ENCODE results near the gene CDH8.

CDH8 gene

DNA sequence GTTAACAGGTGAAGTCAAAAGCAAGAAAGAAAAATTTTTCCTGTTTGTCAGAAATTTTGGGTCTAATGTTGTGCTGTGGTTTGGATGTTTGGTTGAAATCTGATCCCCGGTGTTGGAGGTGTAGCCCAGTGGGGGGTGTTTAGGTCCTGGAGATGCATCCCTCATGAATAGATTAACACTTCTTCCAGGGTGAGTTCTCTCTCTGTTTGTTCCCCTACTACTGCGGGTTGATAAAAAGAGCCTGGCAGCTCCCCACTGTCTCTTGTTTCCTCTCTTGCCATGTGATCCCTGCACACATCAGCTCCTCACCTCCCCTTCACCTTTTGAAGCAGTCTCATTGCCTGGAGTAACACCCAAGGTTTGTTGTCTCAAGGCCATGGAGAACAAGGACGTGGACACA is 14.6 kb upstream of the CDH8 start:
- Histone ChIP-seq H3K27ac (replicated peaks) (no peak overlapping the region), H3K4me3 (replicated peaks; ENCODE audit: insufficient read depth, low read length) (no peak overlapping the region), H3K27me3 (ENCODE audit: insufficient read depth, poor library complexity, severe bottlenecking) (no peaks in the 10 kb centered on the region)
- no peak for TF ChIP-seq SPI1 (IDR thresholded peaks at IDR 0.05; ENCODE audit: borderline replicate concordance, low read depth)
- no peak for TF ChIP-seq GABPA (IDR thresholded peaks at IDR 0.05; ENCODE audit: low read depth)
- TF ChIP-seq, protein P1, sequence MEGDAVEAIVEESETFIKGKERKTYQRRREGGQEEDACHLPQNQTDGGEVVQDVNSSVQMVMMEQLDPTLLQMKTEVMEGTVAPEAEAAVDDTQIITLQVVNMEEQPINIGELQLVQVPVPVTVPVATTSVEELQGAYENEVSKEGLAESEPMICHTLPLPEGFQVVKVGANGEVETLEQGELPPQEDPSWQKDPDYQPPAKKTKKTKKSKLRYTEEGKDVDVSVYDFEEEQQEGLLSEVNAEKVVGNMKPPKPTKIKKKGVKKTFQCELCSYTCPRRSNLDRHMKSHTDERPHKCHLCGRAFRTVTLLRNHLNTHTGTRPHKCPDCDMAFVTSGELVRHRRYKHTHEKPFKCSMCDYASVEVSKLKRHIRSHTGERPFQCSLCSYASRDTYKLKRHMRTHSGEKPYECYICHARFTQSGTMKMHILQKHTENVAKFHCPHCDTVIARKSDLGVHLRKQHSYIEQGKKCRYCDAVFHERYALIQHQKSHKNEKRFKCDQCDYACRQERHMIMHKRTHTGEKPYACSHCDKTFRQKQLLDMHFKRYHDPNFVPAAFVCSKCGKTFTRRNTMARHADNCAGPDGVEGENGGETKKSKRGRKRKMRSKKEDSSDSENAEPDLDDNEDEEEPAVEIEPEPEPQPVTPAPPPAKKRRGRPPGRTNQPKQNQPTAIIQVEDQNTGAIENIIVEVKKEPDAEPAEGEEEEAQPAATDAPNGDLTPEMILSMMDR (IDR thresholded peaks at IDR 0.05; ENCODE audit: insufficient read depth, low read length) = no peak
- no peak for TF ChIP-seq POLR2AphosphoS5 (IDR thresholded peaks at IDR 0.05; ENCODE audit: low read depth)
- TF ChIP-seq, protein P2, sequence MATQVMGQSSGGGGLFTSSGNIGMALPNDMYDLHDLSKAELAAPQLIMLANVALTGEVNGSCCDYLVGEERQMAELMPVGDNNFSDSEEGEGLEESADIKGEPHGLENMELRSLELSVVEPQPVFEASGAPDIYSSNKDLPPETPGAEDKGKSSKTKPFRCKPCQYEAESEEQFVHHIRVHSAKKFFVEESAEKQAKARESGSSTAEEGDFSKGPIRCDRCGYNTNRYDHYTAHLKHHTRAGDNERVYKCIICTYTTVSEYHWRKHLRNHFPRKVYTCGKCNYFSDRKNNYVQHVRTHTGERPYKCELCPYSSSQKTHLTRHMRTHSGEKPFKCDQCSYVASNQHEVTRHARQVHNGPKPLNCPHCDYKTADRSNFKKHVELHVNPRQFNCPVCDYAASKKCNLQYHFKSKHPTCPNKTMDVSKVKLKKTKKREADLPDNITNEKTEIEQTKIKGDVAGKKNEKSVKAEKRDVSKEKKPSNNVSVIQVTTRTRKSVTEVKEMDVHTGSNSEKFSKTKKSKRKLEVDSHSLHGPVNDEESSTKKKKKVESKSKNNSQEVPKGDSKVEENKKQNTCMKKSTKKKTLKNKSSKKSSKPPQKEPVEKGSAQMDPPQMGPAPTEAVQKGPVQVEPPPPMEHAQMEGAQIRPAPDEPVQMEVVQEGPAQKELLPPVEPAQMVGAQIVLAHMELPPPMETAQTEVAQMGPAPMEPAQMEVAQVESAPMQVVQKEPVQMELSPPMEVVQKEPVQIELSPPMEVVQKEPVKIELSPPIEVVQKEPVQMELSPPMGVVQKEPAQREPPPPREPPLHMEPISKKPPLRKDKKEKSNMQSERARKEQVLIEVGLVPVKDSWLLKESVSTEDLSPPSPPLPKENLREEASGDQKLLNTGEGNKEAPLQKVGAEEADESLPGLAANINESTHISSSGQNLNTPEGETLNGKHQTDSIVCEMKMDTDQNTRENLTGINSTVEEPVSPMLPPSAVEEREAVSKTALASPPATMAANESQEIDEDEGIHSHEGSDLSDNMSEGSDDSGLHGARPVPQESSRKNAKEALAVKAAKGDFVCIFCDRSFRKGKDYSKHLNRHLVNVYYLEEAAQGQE (IDR thresholded peaks at IDR 0.05; ENCODE audit: insufficient replicate concordance, low read depth) = no peak
- DNase-seq (ENCODE audit: low read depth in 1 of 2, low spot score in 1 of 2) = no peak

- Histone ChIP-seq H3K27ac (replicated peaks) (no peak overlapping the region), H3K27me3 (ENCODE audit: insufficient read depth, poor library complexity, severe bottlenecking) (no peaks in the 10 kb centered on the region), H3K4me3 (replicated peaks; ENCODE audit: insufficient read depth, low read length) (no peak overlapping the region)
- DNase-seq (ENCODE audit: low read depth in 1 of 2, low spot score in 1 of 2) = no peak
- TF ChIP-seq, protein P2 (IDR thresholded peaks at IDR 0.05; ENCODE audit: insufficient replicate concordance, low read depth) = no peak
- TF ChIP-seq GABPA (IDR thresholded peaks at IDR 0.05; ENCODE audit: low read depth) (no peak), POLR2AphosphoS5 (IDR thresholded peaks at IDR 0.05; ENCODE audit: low read depth) (no peak), SPI1 (IDR thresholded peaks at IDR 0.05; ENCODE audit: borderline replicate concordance, low read depth) (no peak)
- TF ChIP-seq, protein P1 (IDR thresholded peaks at IDR 0.05; ENCODE audit: insufficient read depth, low read length) = no peak
These were observed 10.6 kb upstream of the CDH8 start for GRCh38 chr16:62046801-62047200.

GRCh38 chr16:62041401-62041800 is 5.2 kb upstream of the CDH8 start:
- Histone ChIP-seq H3K4me3 (replicated peaks; ENCODE audit: insufficient read depth, low read length) (no peak overlapping the region), H3K27ac (replicated peaks) (no peak overlapping the region), H3K27me3 (ENCODE audit: insufficient read depth, poor library complexity, severe bottlenecking) (peaks cover 2% of the 10 kb centered on the region)
- peak in 1 of 2 experiments; percentile 11 for DNase-seq (ENCODE audit: low read depth in 1 of 2, low spot score in 1 of 2)
- TF ChIP-seq POLR2AphosphoS5 (IDR thresholded peaks at IDR 0.05; ENCODE audit: low read depth) (no peak), SPI1 (IDR thresholded peaks at IDR 0.05; ENCODE audit: borderline replicate concordance, low read depth) (no peak), GABPA (IDR thresholded peaks at IDR 0.05; ENCODE audit: low read depth) (no peak)
- TF ChIP-seq, protein P2 (IDR thresholded peaks at IDR 0.05; ENCODE audit: insufficient replicate concordance, low read depth) = no peak
- TF ChIP-seq, protein P1 (IDR thresholded peaks at IDR 0.05; ENCODE audit: insufficient read depth, low read length) = no peak

Measured in HL-60 (cell line).